ENCODE data around the gene ZNRF3. TPM values are rescaled to one million over a fixed set of nuclear protein-coding genes. Genes with fewer than 3 reads are reported as not detected.
A peak's percentile ranks its signal among the peaks of the same experiment; 100 is the strongest.

Gene ZNRF3
- total and polyA plus RNA-seq, 2 experiments from 2014 or later = 11.1 to 32.2 TPM

DNA sequence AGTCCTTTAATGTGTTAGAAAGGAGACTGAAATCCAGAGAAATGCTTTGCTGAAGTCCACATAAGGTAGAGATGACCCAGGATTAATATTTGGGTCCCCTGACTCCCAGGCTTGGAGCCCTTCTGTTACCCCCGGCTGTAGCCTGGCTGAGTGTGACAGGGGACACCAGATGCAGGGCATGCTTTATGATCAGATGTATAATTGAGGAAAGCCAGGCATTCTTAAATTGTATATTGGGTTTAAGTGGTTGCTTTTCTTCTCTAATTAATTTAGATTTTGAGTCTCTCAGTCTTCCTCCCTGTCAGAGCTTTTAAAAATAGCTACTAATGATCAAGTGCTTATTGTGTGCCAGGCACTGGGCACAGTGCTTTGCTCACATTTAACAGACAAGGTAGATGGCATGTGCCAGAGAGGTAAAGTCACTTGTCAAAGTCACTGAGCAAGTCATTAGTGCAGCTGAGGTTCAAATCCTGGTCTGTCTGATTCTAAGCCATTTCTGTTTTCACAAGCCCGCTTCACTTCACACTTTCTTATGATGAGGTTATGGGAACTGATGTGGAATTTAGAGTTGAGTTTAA, 7.9 kb downstream of the ZNRF3 start:
- peaks cover 2% of the 10 kb centered on the region for H3K27me3 Mint-ChIP-seq (ENCODE audit: insufficient read depth, low read depth, poor library complexity)
- no peak for DNase-seq (ENCODE audit: low spot score)
- Histone ChIP-seq H3F3A (replicated peaks; ENCODE audit: low read depth) (0 out of 2 replicates have a peak, but pooled peaks cover 3% of the 10 kb centered on the region), H3K27me3 (ENCODE audit: insufficient read depth) (no peaks in the 10 kb centered on the region), H3K4me2 (0 out of 2 replicates have a peak overlapping the region, but pooled peaks have one; percentile 63), H3K79me2 (replicated peaks; ENCODE audit: insufficient read depth) (peaks cover 99% of the 10 kb centered on the region), H4K20me1 (replicated peaks; ENCODE audit: insufficient read depth) (peaks cover 56% of the 10 kb centered on the region), H2AFZ (no peak overlapping the region), H3K36me3 (ENCODE audit: insufficient read depth) (no peaks in the 10 kb centered on the region), H3K27ac (ENCODE audit: low read depth) (peak overlapping the region; percentile 23; the same call in 1 of the 2 replicates), H3K4me3 (no peak overlapping the region), H3K9me2 (ENCODE audit: insufficient read depth) (no peaks in the 10 kb centered on the region), H3K4me1 (ENCODE audit: insufficient read depth) (peaks cover 50% of the 10 kb centered on the region)
- no peak for ATAC-seq
- TF ChIP-seq NANOG (IDR thresholded peaks at IDR 0.05; ENCODE audit: borderline replicate concordance) (no peak), ZNF462 (CRISPR knock-in tag; IDR thresholded peaks at IDR 0.05) (no peak)
- peaks cover 64% of the 10 kb centered on the region for H3K4me1 Mint-ChIP-seq
- no peak overlapping the region for H3K27ac Mint-ChIP-seq
- no peak overlapping the region for H3K4me3 Mint-ChIP-seq
- no peaks in the 10 kb centered on the region; the same call in 2 of the 3 replicates for H3K36me3 Mint-ChIP-seq (ENCODE audit: low read depth)
- no peaks in the 10 kb centered on the region for H3K9me3 Mint-ChIP-seq

DNA sequence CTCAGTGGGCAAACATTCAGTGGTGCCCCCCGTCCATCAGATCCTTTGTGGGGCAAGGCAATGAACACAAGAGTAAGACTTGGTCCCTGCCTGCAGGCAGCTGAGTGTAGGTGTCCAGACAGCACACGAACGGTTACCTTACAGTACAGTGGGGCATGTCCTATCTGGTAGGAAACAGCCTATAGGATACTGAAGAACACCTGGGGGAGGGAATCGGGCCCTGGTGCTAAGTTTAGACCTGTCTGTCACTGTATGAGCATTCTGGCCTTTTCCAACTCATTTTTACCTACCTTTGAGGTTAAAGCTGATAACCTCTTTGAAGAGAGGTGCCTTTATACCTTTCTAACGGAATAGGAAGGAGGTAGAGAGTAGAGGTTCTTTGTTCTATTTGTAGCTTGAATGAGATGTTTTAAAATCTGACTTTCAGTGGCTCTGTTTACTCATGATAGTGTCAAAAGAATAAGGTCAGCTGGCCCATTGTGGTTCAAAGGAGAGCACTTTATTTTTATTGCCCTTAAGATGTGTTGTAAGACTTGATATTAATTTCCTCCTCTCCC, 8.9 kb downstream of the ZNRF3 start:
- Mint-ChIP-seq H3K27ac (no peak overlapping the region), H3K36me3 (ENCODE audit: low read depth) (no peaks in the 10 kb centered on the region; the same call in 2 of the 3 replicates), H3K9me3 (no peaks in the 10 kb centered on the region), H3K4me1 (peaks cover 68% of the 10 kb centered on the region), H3K27me3 (ENCODE audit: insufficient read depth, low read depth, poor library complexity) (peaks cover 8% of the 10 kb centered on the region), H3K4me3 (no peak overlapping the region)
- Histone ChIP-seq H2AFZ (no peak overlapping the region), H4K20me1 (replicated peaks; ENCODE audit: insufficient read depth) (peaks cover 46% of the 10 kb centered on the region), H3F3A (replicated peaks; ENCODE audit: low read depth) (peaks cover 8% of the 10 kb centered on the region), H3K27me3 (ENCODE audit: insufficient read depth) (no peaks in the 10 kb centered on the region), H3K4me2 (peak overlapping the region; percentile 63), H3K4me3 (no peak overlapping the region), H3K4me1 (ENCODE audit: insufficient read depth) (peaks cover 52% of the 10 kb centered on the region), H3K27ac (ENCODE audit: low read depth) (peak overlapping the region; percentile 23; the same call in 1 of the 2 replicates), H3K79me2 (replicated peaks; ENCODE audit: insufficient read depth) (peaks cover 95% of the 10 kb centered on the region), H3K9me2 (ENCODE audit: insufficient read depth) (no peaks in the 10 kb centered on the region), H3K36me3 (ENCODE audit: insufficient read depth) (no peaks in the 10 kb centered on the region)
- peak; percentile 20 for ATAC-seq
- peak; percentile 21 for DNase-seq (ENCODE audit: low spot score)
- no peak for TF ChIP-seq EZH2phosphoT487 (IDR thresholded peaks at IDR 0.05; ENCODE audit: unreplicated experiment)
- no peak for TF ChIP-seq ZNF114 (CRISPR knock-in tag; IDR thresholded peaks at IDR 0.05)
- no peak for TF ChIP-seq CTCF (conservative IDR thresholded peaks at IDR 0.05; ENCODE audit: low read depth in 2 of 2)
- no peak for TF ChIP-seq STAT1 (IDR thresholded peaks at IDR 0.05; ENCODE audit: unreplicated experiment)
